GM12892 (cell line): ENCODE results near the gene CAAP1.

Source experiments
- POLR2A ChIP-seq: IDR thresholded peaks from 2 replicates; pipeline ENCODE4 v1.6.1; 2011; ENCODE audit warnings: low read depth, low read length, control low read depth
- POLR2AphosphoS5 ChIP-seq: IDR thresholded peaks from 2 replicates; pipeline ENCODE4 v1.6.1; 2011; ENCODE audit warnings: low read depth, low read length, control low read depth

DNA sequence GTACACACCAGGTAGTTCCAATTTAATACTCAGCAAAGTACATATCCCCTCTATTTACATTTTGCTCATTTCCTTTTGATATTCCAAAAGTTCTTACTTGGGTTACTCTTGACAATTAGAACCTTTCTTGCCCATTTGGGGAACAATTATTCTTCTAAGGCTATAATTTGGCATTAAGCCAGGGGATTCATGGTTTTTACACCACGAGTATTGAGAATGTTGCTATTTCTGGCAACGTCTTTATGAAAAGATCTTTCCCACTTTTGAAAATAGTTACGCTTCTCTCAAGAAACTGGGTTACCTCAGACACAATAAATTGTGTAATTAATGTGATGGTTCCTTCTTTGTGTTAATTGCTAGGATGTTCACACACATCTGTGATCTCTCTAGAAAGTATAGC, 11.5 kb upstream of the CAAP1 start:
- TF ChIP-seq POLR2AphosphoS5 (no peak), POLR2A (no peak)
